ENCODE data around the gene TPRN.

Gene TPRN

DNA sequence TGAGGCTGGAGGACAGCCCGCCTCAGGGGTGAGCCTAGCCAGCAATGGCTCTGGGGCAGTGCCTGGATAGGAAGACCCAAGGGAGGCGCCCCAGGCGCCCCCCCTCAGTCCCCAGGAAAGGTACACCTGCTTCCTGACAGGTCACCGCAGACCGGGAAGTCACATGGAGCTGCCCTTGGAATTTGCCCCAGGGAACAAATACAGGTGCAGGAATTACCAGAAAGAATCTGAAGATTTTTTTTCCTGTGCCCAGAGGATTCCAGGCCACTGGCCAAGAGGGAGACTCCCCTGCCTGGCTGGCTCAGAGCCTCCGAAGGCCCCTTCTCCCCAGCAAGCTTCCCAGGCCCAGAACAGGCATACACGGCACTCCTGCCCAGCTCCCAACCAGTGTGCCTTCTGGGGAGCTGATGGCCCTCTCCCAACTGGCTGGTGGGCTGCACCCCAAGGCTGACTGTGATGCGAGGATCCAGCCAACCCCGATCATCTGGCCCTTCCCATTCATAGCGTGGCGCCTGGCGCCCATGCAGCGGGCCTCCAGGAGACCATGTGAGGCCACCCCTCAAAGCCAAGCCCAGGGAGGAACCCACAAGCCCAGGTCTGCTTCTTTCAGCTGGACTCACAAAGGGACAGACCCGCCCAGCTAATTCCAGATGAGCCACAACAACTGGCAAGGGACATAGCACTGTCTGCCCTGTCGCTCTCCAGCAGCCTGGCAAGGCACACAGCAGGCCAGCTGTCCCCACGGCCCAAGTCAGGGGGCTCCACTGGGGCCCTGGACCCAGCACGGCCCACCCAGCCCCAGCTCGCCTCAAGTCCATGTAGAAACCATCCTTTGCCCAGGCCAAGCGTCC, 2.3 kb downstream of the TPRN start:
- no peak overlapping the region for H3K27ac ChIP-seq (ENCODE audit: low read depth, low read length)
- H3K79me2 ChIP-seq (ENCODE audit: control insufficient read depth, insufficient read depth, low read length, poor library complexity), result peaks cover 3% of the 10 kb centered on the region
- no peak overlapping the region for H4K91ac ChIP-seq (ENCODE audit: low read depth, low read length)
- H3K27me3 ChIP-seq (ENCODE audit: insufficient read depth, low read length), result no peaks in the 10 kb centered on the region
- H4K12ac ChIP-seq (ENCODE audit: low read depth, low read length), result no peak overlapping the region
- no peak overlapping the region for H3K23ac ChIP-seq (ENCODE audit: low read length)
- peaks cover 3% of the 10 kb centered on the region for H3K79me1 ChIP-seq (ENCODE audit: low read length)
- H3K9me3 ChIP-seq (ENCODE audit: insufficient read depth, low read depth, low read length), result no peaks in the 10 kb centered on the region
- peaks cover 0 to 2% of the 10 kb centered on the region in 2 experiments for H3K36me3 ChIP-seq (ENCODE audit: control insufficient read depth in 1 of 2, insufficient read depth in 2 of 2, low read length in 2 of 2)
- no peak overlapping the region for H2AFZ ChIP-seq (ENCODE audit: insufficient read depth, low read length, poor library complexity)
- peak overlapping the region; percentile 4 for H3K18ac ChIP-seq (ENCODE audit: low read length)
- no peak overlapping the region for H3K4me3 ChIP-seq (ENCODE audit: low read depth, low read length)
- H2BK12ac ChIP-seq (ENCODE audit: low read length), result no peak overlapping the region
- H2AK5ac ChIP-seq (ENCODE audit: low read length), result no peak overlapping the region
- H3K9ac ChIP-seq (ENCODE audit: low read length), result no peak overlapping the region
- H2BK5ac ChIP-seq (ENCODE audit: low read depth, low read length, poor library complexity), result no peak overlapping the region
- peak overlapping the region; percentile 31 for H3K4me2 ChIP-seq (ENCODE audit: low read length)
- peaks cover 12 to 27% of the 10 kb centered on the region in 2 experiments for H3K4me1 ChIP-seq (ENCODE audit: control insufficient read depth in 1 of 2, insufficient read depth in 2 of 2, low read length in 2 of 2)
- peak; percentile 81 to 94 for DNase-seq
- H3K4ac ChIP-seq (ENCODE audit: low read depth, low read length), result no peak overlapping the region
- no peak overlapping the region for H4K8ac ChIP-seq (ENCODE audit: low read depth, low read length)
- no peak overlapping the region for H2BK120ac ChIP-seq (ENCODE audit: insufficient read depth, low read length, poor library complexity)
- no CpG with 5 or more reads among the region's 19 CpGs for WGBS (ENCODE audit: extremely low coverage, insufficient coverage, insufficient read length)
- H3K14ac ChIP-seq (ENCODE audit: low read length), result no peak overlapping the region

GRCh38 chr9:137195525-137196220, 4.9 kb downstream of the TPRN start:
- Histone ChIP-seq H3K14ac (ENCODE audit: low read length) (no peak overlapping the region), H3K4me1 (ENCODE audit: control insufficient read depth in 1 of 2, insufficient read depth in 2 of 2, low read length in 2 of 2) (peaks cover 9 to 23% of the 10 kb centered on the region in 2 experiments), H3K27me3 (ENCODE audit: insufficient read depth, low read length) (no peaks in the 10 kb centered on the region), H3K4me3 (ENCODE audit: low read depth, low read length) (no peak overlapping the region), H2AFZ (ENCODE audit: insufficient read depth, low read length, poor library complexity) (no peak overlapping the region), H4K12ac (ENCODE audit: low read depth, low read length) (no peak overlapping the region), H3K9ac (ENCODE audit: low read length) (no peak overlapping the region), H2BK12ac (ENCODE audit: low read length) (no peak overlapping the region), H3K79me2 (ENCODE audit: control insufficient read depth, insufficient read depth, low read length, poor library complexity) (no peaks in the 10 kb centered on the region), H3K18ac (ENCODE audit: low read length) (no peak overlapping the region), H3K23ac (ENCODE audit: low read length) (no peak overlapping the region), H3K9me3 (ENCODE audit: insufficient read depth, low read depth, low read length) (no peaks in the 10 kb centered on the region), H2AK5ac (ENCODE audit: low read length) (no peak overlapping the region), H3K4me2 (ENCODE audit: low read length) (no peak overlapping the region), H2BK120ac (ENCODE audit: insufficient read depth, low read length, poor library complexity) (no peak overlapping the region), H4K91ac (ENCODE audit: low read depth, low read length) (no peak overlapping the region), H3K4ac (ENCODE audit: low read depth, low read length) (no peak overlapping the region), H4K8ac (ENCODE audit: low read depth, low read length) (no peak overlapping the region), H3K27ac (ENCODE audit: low read depth, low read length) (no peak overlapping the region), H3K79me1 (ENCODE audit: low read length) (no peaks in the 10 kb centered on the region), H3K36me3 (ENCODE audit: control insufficient read depth in 1 of 2, insufficient read depth in 2 of 2, low read length in 2 of 2) (peaks cover 16 to 21% of the 10 kb centered on the region in 2 experiments), H2BK5ac (ENCODE audit: low read depth, low read length, poor library complexity) (no peak overlapping the region)
- peak in 1 of 2 donors; percentile 10 for DNase-seq
- WGBS (ENCODE audit: extremely low coverage, insufficient coverage, insufficient read length), result no CpG with 5 or more reads among the region's 21 CpGs

GRCh38 chr9:137194909-137195308, 5.6 kb downstream of the TPRN start:
- no CpG with 5 or more reads among the region's 10 CpGs for WGBS (ENCODE audit: extremely low coverage, insufficient coverage, insufficient read length)

DNA sequence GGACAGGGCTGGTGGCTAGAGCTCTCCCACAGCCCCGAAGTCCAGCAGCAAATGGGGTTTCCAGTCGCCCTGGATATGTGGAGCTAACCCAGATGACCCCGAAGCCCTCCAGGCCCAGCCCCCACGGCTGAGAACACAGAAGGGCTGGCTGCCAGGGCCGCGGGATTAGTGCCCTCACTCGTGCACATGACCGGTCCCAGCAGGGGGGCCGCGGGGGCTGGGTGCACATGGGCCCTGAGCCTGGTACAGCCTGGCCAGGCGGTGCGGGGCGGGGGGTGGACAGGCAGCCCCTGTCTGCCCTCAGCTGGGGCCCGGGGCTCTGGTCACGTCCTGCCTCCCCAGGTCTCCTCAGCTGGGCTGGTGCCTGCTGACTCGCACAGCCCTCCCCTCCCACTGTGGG, 6.2 kb downstream of the TPRN start:
- Histone ChIP-seq H4K12ac (ENCODE audit: low read depth, low read length) (no peak overlapping the region), H3K9ac (ENCODE audit: low read length) (no peak overlapping the region), H3K4me3 (ENCODE audit: low read depth, low read length) (no peak overlapping the region), H2BK12ac (ENCODE audit: low read length) (no peak overlapping the region), H3K18ac (ENCODE audit: low read length) (no peak overlapping the region), H2AFZ (ENCODE audit: insufficient read depth, low read length, poor library complexity) (no peak overlapping the region), H3K27ac (ENCODE audit: low read depth, low read length) (no peak overlapping the region), H3K9me3 (ENCODE audit: insufficient read depth, low read depth, low read length) (no peaks in the 10 kb centered on the region), H4K91ac (ENCODE audit: low read depth, low read length) (no peak overlapping the region), H2BK120ac (ENCODE audit: insufficient read depth, low read length, poor library complexity) (no peak overlapping the region), H3K4me1 (ENCODE audit: control insufficient read depth in 1 of 2, insufficient read depth in 2 of 2, low read length in 2 of 2) (peaks cover 14 to 27% of the 10 kb centered on the region in 2 experiments), H3K23ac (ENCODE audit: low read length) (no peak overlapping the region), H3K14ac (ENCODE audit: low read length) (no peak overlapping the region), H3K79me1 (ENCODE audit: low read length) (no peaks in the 10 kb centered on the region), H2AK5ac (ENCODE audit: low read length) (no peak overlapping the region), H3K4me2 (ENCODE audit: low read length) (no peak overlapping the region), H3K27me3 (ENCODE audit: insufficient read depth, low read length) (no peaks in the 10 kb centered on the region), H4K8ac (ENCODE audit: low read depth, low read length) (no peak overlapping the region), H3K36me3 (ENCODE audit: control insufficient read depth in 1 of 2, insufficient read depth in 2 of 2, low read length in 2 of 2) (peaks cover 27 to 31% of the 10 kb centered on the region in 2 experiments), H3K79me2 (ENCODE audit: control insufficient read depth, insufficient read depth, low read length, poor library complexity) (peaks cover 2% of the 10 kb centered on the region), H3K4ac (ENCODE audit: low read depth, low read length) (no peak overlapping the region), H2BK5ac (ENCODE audit: low read depth, low read length, poor library complexity) (no peak overlapping the region)
- WGBS (ENCODE audit: extremely low coverage, insufficient coverage, insufficient read length), result no CpG with 5 or more reads among the region's 16 CpGs
- no peak for DNase-seq

More at GRCh38 chr9:137194909-137195308, 5.6 kb downstream of the TPRN start:
- H3K27ac ChIP-seq (ENCODE audit: low read depth, low read length), result no peak overlapping the region
- no peak overlapping the region for H2AK5ac ChIP-seq (ENCODE audit: low read length)
- H3K9ac ChIP-seq (ENCODE audit: low read length), result no peak overlapping the region
- no peak overlapping the region for H3K4me3 ChIP-seq (ENCODE audit: low read depth, low read length)
- H3K4ac ChIP-seq (ENCODE audit: low read depth, low read length), result no peak overlapping the region
- H3K23ac ChIP-seq (ENCODE audit: low read length), result no peak overlapping the region
- H2BK5ac ChIP-seq (ENCODE audit: low read depth, low read length, poor library complexity), result no peak overlapping the region
- H3K79me1 ChIP-seq (ENCODE audit: low read length), result no peaks in the 10 kb centered on the region
- no peak overlapping the region for H3K14ac ChIP-seq (ENCODE audit: low read length)
- no peak overlapping the region for H3K4me2 ChIP-seq (ENCODE audit: low read length)
- H3K79me2 ChIP-seq (ENCODE audit: control insufficient read depth, insufficient read depth, low read length, poor library complexity), result no peaks in the 10 kb centered on the region
- no peaks in the 10 kb centered on the region for H3K9me3 ChIP-seq (ENCODE audit: insufficient read depth, low read depth, low read length)
- H3K4me1 ChIP-seq (ENCODE audit: control insufficient read depth in 1 of 2, insufficient read depth in 2 of 2, low read length in 2 of 2), result peaks cover 9 to 25% of the 10 kb centered on the region in 2 experiments
- H4K91ac ChIP-seq (ENCODE audit: low read depth, low read length), result no peak overlapping the region
- H3K27me3 ChIP-seq (ENCODE audit: insufficient read depth, low read length), result no peaks in the 10 kb centered on the region
- H4K12ac ChIP-seq (ENCODE audit: low read depth, low read length), result no peak overlapping the region
- H2BK120ac ChIP-seq (ENCODE audit: insufficient read depth, low read length, poor library complexity), result no peak overlapping the region
- H4K8ac ChIP-seq (ENCODE audit: low read depth, low read length), result no peak overlapping the region
- peaks cover 24 to 28% of the 10 kb centered on the region in 2 experiments for H3K36me3 ChIP-seq (ENCODE audit: control insufficient read depth in 1 of 2, insufficient read depth in 2 of 2, low read length in 2 of 2)
- H3K18ac ChIP-seq (ENCODE audit: low read length), result no peak overlapping the region
- DNase-seq, result no peak
- no peak overlapping the region for H2AFZ ChIP-seq (ENCODE audit: insufficient read depth, low read length, poor library complexity)
- no peak overlapping the region for H2BK12ac ChIP-seq (ENCODE audit: low read length)

Data from trophoblast cell (in vitro differentiated cells and primary cell).